ENCODE measurements around the gene PDE10A. TPM values are rescaled to one million over a fixed set of nuclear protein-coding genes. Genes with fewer than 3 reads are reported as not detected.

The PDE10A gene
- total and polyA plus RNA-seq, 2 of the 4 experiments (the other 2 are of a cell fraction), result 3.4 to 12.4 TPM

GRCh38 chr6:165403006-165403595 is 259.9 kb downstream of the PDE10A start:
- Histone ChIP-seq H4K8ac (ENCODE audit: low read depth in 2 of 2, low read length in 2 of 2) (no peak overlapping the region), H2AK5ac (ENCODE audit: low read depth, low read length) (no peak overlapping the region), H2BK120ac (ENCODE audit: low read depth, low read length) (no peak overlapping the region), H3K14ac (replicated peaks; ENCODE audit: low read depth, low read length) (no peak overlapping the region), H2BK5ac (ENCODE audit: low read depth, low read length, poor library complexity, severe bottlenecking) (no peak overlapping the region), H3K9me1 (ENCODE audit: insufficient read depth, low read length) (no peaks in the 10 kb centered on the region; the same call in 1 of the 2 replicates), H2BK20ac (ENCODE audit: low read depth, low read length) (no peak overlapping the region), H2BK15ac (ENCODE audit: low read depth, low read length) (no peak overlapping the region), H4K20me1 (ENCODE audit: insufficient read depth, low read length) (no peaks in the 10 kb centered on the region), H3K79me1 (ENCODE audit: low read depth in 1 of 2, low read length in 2 of 2) (no peaks in the 10 kb centered on the region; a peak in 1 of 4 replicates), H3K23ac (ENCODE audit: low read depth, low read length) (no peak overlapping the region), H4K5ac (ENCODE audit: low read depth, low read length) (no peak overlapping the region), H3K18ac (ENCODE audit: low read depth, low read length) (no peak overlapping the region), H3K4ac (ENCODE audit: low read depth, low read length) (no peak overlapping the region), H2AK9ac (replicated peaks; ENCODE audit: low read depth, low read length, poor library complexity) (no peak overlapping the region), H3K9ac (ENCODE audit: low read depth, low read length) (no peak overlapping the region), H3K27me3 (ENCODE audit: control insufficient read depth, insufficient read depth, low read length) (no peaks in the 10 kb centered on the region), H3K9me3 (ENCODE audit: control insufficient read depth, insufficient read depth, low read length) (no peaks in the 10 kb centered on the region), H3K36me3 (ENCODE audit: control insufficient read depth, insufficient read depth, low read length) (0 out of 2 replicates have a peak, but pooled peaks cover 1% of the 10 kb centered on the region), H4K91ac (ENCODE audit: insufficient read depth, low read depth, low read length) (no peak overlapping the region), H2AFZ (replicated peaks; ENCODE audit: low read length, poor library complexity) (no peak overlapping the region), H3K56ac (ENCODE audit: extremely low read depth, insufficient read depth, low read length) (no peak overlapping the region), H3K4me2 (ENCODE audit: low read depth, low read length) (no peak overlapping the region), H3K4me3 (ENCODE audit: insufficient read depth, low read depth, low read length) (no peak overlapping the region), H3K4me1 (ENCODE audit: control insufficient read depth, insufficient read depth, low read length) (no peaks in the 10 kb centered on the region), H3K27ac (ENCODE audit: insufficient read depth, low read length) (no peak overlapping the region)
- no peak for DNase-seq
- intact Hi-C loops (cut with micrococcal nuclease) (no loop called here), in situ Hi-C loops (cut with MboI; ENCODE audit: low sequenced_read_pairs) (no loop called here), dilution Hi-C loops (cut with HindIII; ENCODE audit: low sequenced_read_pairs, unreplicated experiment) (no loop called here)
- 100% methylated on average over 3 of the region's 7 CpGs; no CpG with 5 or more reads in 1 of the 2 experiments for WGBS, 2 experiments (ENCODE audit: extremely low coverage in 2 of 2, insufficient read length in 1 of 2)
- no TSS peak for BruUV-seq (replicated peaks)
- no peak for ATAC-seq (ENCODE audit: low read depth)
- POLR2A ChIA-PET (ENCODE audit: unreplicated experiment), result no interaction called here
- TF ChIP-seq MAFK (IDR thresholded peaks at IDR 0.05; ENCODE audit: low read depth, low read length) (no peak), MXI1 (IDR thresholded peaks at IDR 0.05; ENCODE audit: borderline replicate concordance, low read depth, low read length) (no peak), RCOR1 (IDR thresholded peaks at IDR 0.05; ENCODE audit: insufficient replicate concordance, low read length) (no peak), RAD21 (IDR thresholded peaks at IDR 0.05; ENCODE audit: low read length) (no peak), MAZ (IDR thresholded peaks at IDR 0.05; ENCODE audit: borderline replicate concordance, low read depth, low read length) (no peak), CEBPB (IDR thresholded peaks at IDR 0.05; ENCODE audit: low read depth, low read length) (no peak), POLR2A (IDR thresholded peaks at IDR 0.05; ENCODE audit: low read depth, low read length) (no peak), CHD1 (IDR thresholded peaks at IDR 0.05; ENCODE audit: low read depth, low read length) (no peak), ELK1 (IDR thresholded peaks at IDR 0.05; ENCODE audit: borderline replicate concordance, low read depth, low read length) (no peak), NFE2L2 (IDR thresholded peaks at IDR 0.05; ENCODE audit: low read depth, low read length) (no peak)
- CTCF ChIA-PET, result no interaction called here
